GM18868 (cell line): Measurements from ENCODE around the gene CDKAL1.
"Not testable (repeated sequence)": the region's sequence is repeated elsewhere in the genome, so short reads cannot be mapped to it uniquely, and the experiment has no call there.

Source experiments
- ATAC-seq: cut with Tn5 transposase; IDR thresholded peaks from one replicate; pipeline ENCODE4 v1.9.1; 2021; ENCODE audit warnings: mild to moderate bottlenecking, moderate library complexity; ENCODE audit not compliant: unreplicated experiment

Gene CDKAL1

DNA sequence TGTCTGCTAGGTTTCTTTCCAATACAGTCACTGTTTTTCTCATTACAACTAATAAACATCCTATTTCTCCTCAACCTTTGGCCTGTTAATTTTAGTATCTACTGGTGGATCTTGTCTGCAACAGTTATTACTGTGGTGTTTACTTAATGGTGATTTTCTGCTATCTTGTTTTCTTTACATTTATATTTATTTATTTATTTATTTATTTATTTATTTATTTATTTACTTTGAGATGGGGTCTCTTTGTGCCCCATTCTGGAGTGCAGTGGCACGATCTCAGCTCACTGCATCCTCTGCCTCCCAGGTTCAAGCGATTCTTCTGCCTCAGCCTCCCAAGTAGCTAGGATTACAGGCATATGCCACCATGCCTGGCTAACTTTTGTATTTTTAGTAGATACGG is 15.1 kb downstream of the CDKAL1 start:
- not testable (repeated sequence) for ATAC-seq

DNA sequence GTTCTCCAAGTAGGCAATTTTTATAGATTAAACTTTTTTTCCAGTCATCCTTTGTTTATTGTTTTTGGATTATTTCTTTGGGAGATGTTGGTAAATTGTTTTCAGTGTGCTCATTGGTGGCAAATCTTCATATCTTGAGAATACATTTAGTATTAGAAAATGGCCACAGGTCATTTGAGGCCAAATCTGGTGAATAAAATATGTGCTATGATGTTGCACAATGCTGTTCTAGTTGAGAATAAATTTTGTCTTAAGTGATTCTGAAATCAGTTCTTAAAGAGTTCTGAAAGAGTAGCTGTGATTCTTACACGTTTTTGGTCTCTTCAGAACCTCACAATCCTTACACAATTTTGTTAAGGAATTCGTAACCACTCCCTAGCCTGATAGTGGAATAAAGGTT is 20.1 kb downstream of the CDKAL1 start:
- ATAC-seq: no peak

DNA sequence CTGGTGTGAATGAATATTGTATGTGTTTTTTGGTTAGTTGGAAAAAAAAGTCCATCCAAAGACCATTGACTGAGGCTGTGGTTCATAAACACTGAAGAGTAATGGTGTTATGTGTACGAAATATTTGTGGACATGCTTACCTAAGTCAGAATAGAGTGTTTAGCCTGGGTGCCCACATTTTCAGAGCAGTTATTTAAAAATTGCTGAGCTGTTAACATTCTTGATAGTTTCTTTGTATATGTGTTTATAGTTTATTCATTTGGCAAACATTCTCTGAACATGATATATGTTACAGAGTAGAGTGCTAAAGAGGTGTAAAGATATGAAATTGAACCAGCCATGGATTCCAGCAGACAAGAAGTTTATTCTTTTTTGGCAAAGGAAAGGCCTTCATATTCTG is 20.6 kb downstream of the CDKAL1 start:
- ATAC-seq: no peak

DNA sequence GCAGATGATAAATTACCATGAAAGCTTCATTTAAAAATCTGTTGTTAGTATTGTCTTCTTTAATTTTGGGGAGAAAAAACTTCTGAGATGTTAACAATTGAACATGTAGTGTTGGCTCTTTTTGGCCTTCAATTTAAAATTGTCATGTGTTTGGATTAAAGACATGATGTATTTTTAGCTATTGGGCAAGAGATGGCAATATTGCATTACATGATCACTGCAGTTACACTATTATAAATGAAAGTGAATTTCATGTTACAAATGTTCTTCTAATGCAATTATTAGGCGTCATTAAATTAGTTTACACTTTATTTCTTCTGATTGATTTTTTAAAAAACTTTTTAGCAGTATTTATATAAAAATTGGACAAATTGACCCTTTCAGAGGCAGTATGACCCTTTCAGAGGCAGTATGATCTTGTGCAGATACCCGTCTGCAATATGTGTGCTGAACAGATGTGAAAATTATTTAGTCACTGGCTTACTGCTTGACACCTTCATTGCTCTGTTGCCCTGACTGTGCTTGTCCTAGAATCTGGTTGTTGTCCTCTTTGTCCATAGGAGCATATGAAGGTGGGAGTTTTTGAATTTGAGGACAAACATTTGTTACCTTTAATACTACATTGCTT is 25.8 kb downstream of the CDKAL1 start:
- no peak for ATAC-seq

DNA sequence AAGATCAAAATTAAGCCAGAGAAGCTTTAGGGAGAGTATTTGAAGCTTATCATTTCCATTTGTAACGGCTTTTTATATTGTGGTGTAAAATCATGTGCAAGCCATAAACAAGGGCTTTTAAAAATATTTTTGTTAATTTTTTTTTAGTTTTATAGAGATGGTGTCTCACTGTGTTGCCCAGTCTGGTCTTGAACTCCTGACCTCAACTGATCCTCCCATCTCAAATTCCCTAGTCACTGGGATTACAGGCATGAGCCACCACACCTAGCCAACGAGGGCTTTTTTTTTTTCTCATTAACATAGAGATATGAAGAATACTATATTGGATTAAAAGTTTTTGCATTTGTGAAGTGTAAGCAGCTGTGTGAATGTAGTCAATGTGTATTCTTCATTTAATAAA is 29.1 kb downstream of the CDKAL1 start:
- ATAC-seq: no peak

DNA sequence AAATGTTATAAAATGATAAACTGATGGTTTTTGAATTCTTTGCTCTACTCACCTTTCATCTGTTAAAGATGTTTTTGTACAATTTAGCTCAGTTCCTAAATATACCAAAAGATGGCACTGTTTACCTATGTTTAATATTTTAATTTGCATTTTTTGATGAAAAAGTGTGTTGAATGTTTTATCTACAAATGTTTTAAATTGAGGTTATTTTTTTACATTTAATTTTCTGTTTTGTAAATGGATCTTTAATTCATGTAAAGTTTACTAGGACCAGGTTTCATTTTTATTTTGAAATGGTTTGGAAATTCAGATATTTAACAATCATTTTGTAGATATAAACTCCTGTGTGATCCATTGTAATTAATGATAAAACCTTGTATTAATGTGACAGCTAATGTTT is 30.0 kb downstream of the CDKAL1 start:
- no peak for ATAC-seq

DNA sequence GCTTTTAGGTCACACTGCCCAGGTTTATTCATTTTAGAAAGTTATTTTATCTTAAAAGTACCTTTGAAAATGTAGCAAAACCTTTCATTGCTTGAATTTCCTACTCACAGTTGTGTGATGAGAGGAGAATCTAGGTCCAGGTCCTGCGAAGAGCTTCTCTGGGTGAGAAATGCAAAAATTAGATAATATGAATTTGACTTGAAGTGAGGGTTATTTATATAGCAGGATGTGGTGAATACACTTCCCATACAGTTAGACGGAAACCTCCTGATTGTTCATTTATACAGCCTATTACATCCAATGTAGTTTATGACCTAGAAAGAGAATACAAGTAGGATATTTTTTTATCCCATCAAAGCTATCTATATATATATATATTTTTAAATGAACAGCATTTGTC is 30.5 kb downstream of the CDKAL1 start:
- ATAC-seq: peak; percentile 73

DNA sequence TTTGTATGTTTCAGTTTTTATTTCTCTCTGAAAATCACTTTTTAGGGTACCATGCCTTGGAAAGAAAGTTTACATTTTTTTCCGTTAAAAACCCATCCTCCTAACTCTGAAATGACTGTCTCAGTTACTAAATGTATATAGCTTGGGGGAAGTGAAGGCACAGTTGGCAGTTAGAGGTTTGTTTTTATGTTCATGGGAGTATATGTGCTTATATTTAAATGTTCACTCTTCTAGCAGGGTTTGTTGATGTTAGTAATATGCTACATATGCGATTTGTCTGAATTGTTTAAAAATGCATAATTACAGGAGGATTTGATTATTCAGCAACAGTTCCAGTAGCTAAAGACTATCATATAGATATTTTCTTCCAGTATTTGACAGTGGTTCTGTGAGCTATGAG is 31.1 kb downstream of the CDKAL1 start:
- peak; percentile 51 for ATAC-seq

DNA sequence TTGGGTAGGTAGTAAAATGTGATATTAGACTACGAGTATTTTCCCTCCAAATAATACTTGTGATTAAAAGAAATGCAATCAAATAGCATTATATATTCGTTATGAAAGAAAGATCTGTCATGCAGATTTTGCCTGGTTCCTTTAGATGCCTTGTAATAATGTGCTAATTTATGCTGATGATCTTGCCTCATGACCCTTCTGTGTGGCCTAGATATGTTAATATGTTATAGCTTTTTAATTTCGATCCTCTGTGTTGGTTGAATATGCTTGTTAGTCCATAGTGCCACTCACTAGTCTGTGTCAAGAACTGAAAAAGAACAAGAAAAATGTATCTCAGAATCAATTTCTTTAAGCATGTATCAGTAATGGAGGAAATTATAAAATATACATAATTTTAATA is 31.9 kb downstream of the CDKAL1 start:
- no peak for ATAC-seq

DNA sequence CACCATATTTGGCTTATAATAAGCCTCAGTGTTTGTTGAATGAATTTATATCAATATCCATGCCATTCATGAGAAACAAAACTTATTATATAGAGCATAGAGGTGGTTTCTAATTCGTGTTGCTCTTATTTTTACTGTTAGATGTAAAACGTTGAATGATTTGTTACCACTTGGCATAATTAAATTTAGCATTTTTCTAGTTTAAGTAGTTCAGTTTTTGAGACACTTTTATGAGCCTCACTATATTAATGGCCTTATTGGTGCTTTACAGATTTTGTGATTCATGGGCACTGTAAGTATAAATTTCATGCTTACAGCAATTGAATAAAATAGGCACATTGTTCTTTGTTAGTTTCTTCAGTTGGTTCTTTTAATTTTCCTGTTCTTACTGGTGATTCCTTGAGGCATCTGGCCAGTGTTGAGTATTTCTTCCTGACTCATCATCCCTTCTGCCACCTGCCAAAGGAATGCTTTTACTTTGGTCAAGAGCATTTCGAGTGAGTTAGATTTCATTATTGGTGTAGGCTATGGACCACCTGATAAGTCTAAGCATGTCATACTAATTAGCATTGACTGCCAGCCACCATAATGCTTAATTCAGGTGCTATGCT is 34.8 kb downstream of the CDKAL1 start:
- no peak for ATAC-seq

DNA sequence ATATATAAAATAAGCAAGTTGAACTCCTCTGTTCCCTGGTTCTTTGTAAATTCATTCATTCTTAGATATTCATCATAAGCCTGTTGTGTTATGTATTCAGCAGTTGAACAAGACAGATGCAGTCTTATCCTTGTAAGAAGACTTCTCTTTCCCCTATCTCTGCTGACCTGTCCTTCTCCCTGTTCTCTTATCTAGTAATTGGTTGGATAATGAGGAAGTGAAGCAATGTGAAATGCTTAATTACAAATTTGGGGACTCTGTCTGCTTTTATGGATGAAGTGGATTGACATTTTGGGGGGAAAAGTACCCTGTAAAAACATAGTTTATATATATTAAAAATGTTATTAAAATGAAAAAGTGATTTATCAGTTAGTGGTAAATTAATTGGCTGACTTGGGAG is 37.0 kb downstream of the CDKAL1 start:
- ATAC-seq: no peak

DNA sequence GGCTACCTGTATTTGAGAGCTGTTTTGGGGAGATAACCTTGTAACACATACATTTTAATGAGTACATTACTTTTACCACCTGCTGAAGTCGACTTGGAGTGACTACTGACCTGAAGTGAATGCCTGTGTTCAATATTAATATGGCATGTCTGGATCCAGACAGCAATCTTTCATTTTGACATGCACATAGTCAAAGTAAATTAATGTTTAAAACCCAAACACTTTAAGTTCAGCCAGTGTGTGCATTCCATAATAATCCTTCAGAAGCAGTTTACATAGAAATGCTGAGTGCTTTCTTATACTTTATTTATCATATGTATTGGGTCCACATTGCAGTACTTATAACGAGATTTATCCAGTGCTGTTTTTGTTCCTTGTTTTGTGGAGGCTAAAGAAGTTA is 38.0 kb downstream of the CDKAL1 start:
- ATAC-seq: no peak

DNA sequence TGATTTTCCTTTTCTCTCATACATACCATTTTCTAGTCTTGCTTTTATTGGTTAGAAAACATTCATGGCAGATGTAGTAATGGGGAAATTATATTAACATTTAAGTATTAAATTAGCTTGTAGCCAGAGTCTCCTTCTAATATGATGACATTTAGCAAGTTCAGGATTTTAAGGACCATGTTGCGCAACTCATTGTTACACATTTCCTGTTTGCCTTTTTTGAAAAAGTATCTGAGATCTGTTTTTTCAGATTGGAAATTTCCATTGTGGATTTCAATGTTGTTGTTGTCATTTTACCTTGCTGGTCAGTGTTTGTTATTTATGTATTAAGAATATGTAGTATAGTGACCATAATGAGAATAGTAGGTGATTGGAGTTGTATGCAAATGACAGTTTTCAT is 38.7 kb downstream of the CDKAL1 start:
- ATAC-seq: no peak

DNA sequence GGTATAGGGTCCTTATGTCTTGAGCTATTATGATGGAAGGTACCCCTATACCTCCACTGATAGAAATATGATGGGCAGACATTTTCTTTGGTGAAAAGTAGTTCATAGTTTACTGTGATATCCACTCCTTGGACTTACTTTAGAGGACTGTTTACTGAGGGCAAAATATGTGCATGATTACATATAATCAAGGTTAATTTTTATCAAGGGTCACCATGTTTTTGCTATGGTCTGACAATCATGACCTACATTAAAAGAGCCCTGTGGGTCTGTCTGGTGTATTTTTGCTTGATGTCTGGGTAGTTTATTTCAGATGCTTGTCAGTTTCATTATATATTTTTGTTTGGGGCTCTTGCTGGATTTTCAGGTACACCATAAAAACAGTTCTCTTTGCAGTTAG is 40.1 kb downstream of the CDKAL1 start:
- no peak for ATAC-seq

DNA sequence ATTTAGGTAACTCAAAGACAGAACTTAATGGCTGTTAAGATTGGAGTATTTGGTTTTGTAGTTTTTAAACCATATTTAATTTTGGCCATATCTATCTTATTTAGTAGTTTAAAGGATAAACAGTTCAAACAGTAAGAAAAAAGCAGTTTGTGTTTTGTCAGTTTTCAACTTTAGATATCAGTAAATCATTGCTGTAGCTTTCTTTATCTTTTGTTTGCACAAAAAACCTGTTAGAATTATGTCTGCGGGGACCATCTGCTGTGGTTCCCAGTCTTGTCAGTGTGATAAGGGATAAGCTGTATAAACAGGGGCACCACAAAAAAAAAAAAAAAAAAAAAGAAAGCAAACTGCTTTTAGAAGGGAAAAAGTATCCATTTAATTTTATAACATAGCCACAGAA is 40.9 kb downstream of the CDKAL1 start:
- no peak for ATAC-seq

DNA sequence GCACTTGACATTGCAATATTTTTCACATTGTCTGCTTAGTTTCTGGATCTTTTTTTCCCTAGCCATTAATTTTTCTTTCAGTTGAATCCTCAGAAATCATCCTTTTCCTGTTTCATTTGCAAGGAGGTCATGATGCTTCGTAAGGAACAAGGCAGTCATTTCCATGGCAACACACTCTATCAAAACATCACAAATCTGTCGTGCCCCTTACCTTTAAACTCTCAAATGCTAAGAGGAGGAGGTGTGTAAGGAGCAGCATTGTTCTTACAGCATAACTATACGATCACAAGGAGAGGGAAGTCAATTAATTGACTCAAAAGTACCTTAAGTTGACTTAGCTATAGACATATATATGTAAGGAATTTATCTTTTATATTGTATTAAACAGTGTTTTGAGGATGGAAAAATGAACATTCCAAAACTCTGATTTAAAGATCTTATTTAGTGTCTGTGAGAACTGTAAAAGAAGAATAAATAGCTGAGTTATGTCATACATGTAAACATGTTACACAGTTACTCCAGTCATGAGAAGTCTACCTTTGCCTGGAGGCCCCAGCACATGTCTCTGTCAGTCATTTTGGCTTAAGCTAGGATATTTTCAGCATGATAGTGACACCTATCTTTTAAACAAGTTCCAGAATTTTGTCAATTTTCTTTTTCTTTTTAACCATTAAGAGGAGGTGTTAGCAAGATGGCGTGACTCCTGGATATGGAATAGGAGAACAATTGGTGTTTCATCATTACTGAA is 41.6 kb downstream of the CDKAL1 start:
- ATAC-seq: no peak

DNA sequence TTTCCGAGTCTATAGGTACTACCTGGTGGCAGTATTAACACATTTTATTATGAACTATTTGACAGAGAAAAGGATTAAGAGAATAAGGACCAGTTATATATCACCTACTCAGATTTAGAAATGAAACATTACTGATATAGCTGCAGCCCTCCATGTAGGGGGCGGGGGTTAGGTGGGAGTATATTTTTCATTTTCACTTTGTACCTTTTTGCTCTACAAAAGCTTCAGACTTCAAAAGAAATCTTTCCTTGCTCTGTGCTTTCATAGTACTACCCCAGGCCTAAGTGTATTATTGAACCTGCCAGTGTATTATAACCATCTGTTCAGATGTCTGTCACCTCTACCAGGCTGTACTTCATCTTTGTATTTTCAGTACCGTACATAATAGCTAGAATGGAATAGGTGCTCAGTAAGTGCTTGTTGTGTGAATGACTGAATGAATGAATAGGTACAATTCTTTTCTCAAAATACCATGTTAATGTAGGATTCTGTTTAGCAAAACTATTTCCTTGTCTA is 43.0 kb downstream of the CDKAL1 start:
- no peak for ATAC-seq

DNA sequence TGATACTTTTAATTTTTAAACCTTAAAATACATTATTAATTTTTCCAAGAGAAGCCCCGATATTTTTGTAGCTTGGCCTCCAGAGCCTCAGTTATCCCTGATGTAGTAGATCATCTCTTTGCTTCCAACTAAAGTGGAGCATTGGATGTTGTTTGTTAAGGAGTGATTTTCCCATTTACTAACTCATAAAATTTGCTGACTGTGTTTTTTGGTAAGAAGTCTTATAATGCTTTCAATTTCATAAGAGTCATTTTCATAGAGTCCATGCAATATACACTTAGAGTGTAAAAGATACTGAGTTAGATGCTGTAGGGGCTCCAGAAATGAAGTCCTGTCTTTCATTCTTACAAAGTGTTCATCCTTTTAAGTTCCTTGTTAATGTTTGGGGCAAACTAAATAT is 46.8 kb downstream of the CDKAL1 start:
- ATAC-seq: no peak

DNA sequence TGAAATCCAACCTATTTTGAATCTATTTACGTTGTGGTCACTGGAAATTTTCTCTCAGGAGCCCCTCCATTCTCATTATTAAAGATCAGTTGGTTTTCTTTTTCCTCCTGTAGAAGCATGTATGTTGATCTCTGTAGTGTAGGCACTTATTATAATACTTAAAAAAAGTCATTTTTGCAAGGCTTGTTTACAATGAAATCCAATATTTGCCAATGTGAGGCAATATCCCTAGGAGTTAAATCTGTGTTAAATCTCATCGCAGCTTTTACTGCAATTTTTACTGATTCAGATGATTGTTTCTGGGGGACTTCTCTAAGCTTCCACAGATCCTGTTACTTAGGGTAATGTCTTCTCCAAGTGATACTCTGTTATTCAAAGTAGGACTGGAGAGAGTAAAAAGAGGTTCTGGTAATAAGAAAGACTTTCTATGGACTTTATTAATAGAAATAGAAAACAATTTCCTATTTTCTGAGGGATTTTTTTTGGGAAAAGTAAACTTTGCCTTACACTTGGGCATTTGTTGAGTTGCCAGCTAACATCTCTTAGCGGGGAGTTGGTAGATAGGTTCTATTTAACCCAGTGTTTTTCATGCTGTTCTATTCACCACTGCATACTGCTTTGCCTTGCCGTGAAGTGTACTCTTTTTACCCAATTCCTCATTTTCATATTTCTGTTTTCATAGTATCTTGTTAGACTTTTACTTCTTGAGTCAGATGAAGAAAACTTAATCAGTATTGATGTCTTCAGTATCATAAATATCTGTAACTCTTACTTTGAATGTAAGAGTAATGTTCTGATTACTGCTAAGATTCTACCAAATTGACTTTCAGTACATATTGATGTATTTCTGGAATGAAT is 48.6 kb downstream of the CDKAL1 start:
- peak; percentile 68 for ATAC-seq

DNA sequence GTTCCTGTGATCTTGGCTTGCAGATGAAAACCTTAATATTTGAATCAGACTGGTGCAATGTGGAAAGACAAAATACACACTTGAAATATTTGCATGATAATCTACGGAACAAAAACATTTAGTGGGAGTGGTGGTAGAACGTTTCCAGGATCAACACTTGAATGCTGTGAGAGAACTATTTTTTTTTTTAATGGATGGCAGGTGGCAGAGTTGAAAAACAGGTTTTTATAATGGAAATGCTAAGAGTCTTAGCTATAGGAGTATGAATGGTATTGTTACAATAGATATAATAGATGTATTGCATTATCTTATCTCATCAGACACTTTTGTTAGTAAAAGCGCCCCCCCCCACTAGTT is 49.2 kb downstream of the CDKAL1 start:
- no peak for ATAC-seq

DNA sequence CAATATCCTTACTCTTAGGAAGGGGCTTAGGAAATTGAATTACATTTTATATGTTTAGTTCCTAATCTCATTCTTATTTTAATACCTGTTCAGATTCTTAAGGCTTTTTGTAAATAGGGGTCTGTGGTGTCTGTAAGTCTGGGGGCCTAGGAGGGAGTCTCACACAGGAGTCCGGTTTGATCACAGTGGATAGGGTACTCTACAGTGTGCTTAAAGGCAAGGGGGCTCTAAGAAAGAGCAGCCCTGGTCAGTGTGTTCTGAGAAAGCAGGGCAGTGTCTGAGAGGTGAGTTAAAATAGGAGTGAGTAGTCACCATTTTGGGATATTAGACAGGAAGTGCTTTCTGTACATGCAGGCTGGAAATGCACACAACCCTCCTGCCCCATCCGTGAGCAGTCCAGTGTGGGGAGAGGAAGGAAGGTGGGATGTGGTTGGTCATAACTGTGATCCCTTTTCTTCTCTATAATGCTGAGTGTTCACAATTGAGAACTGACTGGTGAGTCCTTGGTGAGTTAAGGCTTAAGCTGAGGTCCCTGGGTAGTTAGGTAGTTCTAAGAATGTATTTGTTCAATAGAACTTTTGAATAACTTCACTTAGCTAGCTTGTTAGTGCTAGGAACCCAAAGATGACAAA is 50.0 kb downstream of the CDKAL1 start:
- no peak for ATAC-seq
